GM19240 (cell line): ENCODE results near the gene EHMT1.
"Not testable (repeated sequence)": the region's sequence is repeated elsewhere in the genome, so short reads cannot be mapped to it uniquely, and the experiment has no call there.

ENCODE experiments used
- DNase-seq: peaks from one replicate; pipeline ENCODE4 v3.0.0; 2011; ENCODE audit warnings: low spot score; ENCODE audit not compliant: insufficient read length

The EHMT1 gene

DNA sequence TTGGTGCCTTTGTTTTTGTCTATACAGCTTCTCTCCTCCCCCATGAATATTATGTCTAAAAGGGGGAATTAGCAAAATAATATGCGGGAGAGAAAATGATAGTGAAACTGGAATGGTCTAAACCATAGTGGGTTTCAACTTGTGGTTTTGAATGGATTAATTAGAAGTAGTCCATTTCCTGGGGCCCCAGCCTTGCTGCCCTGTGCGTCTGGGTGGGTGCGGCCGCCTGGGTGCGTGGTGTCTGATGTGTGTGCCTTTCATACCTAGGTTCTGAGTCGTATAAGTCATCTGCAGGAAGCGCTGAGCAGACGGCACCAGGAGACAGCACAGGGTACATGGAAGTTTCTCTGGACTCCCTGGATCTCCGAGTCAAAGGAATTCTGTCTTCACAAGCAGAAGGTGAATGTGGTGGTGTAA lies 138.8 kb downstream of the EHMT1 start:
- DNase-seq = no peak

DNA sequence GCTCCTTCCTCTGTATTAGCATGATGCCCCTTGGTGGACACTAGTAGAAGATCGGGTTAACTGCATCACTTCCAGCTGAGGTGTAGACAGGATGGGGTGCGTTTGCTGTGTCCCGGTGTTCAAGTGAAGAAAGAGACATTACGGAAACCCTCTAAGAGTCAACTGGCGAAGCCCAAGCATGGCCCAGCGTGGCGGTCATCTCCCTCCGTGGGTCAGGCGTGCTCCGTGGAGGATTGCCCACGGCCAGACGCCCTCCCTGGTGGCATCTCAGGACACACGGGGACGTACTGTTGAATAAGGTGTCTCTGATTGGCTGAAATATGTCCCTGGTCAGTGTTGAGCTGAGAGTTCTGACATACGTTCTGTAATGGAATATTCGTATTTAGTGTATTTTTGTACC lies 139.3 kb downstream of the EHMT1 start:
- no peak for DNase-seq

DNA sequence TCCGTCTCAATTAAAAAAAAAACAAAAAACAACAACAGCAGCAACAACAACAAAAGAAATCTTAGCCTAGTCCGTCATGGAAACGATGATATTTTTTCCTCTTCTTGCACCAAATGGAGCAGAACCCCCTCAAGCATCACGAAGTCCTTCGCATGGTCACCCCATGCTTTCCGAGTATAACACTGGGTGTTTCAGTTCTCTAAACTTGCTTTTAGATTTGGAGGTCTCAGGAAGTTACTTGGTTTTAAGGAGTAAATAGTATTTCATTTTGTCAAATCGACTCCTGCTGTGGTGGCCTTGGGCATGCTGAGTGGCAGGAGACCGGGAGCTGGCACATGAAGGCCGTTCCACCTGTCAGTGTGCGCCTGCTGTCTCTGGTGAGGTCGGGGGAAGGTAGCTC lies 140.3 kb downstream of the EHMT1 start:
- DNase-seq = no peak

DNA sequence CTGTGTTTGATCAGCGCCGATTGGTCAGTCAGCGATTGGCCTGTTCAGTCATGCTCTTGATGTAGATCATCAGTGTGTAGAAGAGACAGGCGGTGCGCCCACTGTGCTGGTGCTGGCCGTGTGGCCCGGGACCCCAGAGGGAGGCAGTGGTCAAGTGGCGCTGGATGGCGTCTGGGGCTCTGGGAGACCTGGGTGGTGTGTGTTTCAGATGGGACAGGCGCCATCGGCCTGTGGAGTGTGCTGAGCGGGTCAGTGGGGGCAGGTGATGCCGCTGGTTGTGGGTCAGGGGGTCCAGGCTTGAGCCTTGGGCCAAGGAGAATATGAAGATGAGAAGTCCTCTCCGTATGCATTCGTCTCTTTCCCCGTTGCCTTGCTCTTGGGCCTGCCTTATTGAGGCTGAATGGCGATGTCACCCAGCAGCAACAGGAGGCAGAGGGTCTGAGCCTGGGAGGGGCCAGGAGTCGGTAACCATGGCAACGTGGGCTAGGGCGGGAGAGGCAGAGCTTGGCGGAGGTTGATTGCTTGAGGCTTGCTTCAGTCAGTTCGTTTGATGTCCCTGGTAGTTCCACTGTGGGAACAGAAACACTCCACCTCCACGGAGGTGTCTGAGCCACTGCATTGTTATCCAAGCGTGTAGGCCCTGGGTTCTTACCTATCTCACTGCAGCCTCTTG lies 141.0 kb downstream of the EHMT1 start:
- no peak for DNase-seq

- no peak for DNase-seq
Measured at GRCh38 chr9:137760426-137760825, 141.6 kb downstream of the EHMT1 start.

DNA sequence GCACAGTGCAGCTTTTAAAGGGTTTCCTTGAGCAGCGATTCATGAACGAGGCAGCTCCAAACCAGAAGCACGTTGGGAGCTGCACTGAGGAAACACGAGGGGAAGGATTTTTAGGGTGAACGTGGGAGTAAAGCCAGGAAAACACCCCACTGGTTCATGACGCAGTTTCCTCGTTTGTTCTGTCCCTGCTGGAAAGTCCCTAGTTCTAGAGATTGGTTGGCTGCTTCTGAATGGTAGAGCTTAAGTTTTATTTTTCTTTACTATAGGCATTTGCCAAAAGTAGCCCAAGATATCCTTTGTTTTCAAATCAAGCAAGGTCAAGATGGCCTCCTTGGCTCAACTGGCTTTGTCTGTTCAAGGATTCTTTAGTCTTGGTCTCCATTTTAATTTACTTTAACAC lies 142.2 kb downstream of the EHMT1 start:
- DNase-seq = no peak

- DNase-seq = no peak
Measured at GRCh38 chr9:137761793-137762192, 143.0 kb downstream of the EHMT1 start.

DNA sequence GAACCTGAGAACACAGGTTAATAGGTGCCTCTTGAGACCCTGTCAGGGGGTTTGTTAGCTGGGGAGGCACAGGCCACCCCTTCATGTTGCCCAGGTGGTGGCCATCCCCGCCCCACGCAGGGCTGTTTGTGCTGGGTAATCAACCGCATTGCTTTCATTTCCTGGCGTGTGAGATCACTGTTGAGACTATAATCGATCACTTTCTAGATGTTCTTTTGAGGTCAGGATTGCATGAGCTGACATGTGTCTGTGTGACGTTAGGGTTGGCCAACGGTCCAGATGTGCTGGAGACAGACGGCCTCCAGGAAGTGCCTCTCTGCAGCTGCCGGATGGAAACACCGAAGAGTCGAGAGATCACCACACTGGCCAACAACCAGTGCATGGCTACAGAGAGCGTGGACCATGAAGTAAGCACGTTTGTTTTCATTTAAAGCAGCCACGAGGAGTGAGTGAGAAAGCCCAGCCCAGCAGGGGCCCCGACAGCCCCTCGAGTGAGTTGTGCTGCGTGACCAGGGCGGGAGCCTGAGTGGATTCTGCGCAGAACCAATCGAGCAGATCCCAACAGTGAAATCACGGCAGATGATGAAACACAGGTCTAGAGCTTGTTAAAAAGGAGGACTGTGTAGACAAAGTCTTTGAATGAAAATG lies 143.7 kb downstream of the EHMT1 start:
- peak; percentile 50 for DNase-seq

DNA sequence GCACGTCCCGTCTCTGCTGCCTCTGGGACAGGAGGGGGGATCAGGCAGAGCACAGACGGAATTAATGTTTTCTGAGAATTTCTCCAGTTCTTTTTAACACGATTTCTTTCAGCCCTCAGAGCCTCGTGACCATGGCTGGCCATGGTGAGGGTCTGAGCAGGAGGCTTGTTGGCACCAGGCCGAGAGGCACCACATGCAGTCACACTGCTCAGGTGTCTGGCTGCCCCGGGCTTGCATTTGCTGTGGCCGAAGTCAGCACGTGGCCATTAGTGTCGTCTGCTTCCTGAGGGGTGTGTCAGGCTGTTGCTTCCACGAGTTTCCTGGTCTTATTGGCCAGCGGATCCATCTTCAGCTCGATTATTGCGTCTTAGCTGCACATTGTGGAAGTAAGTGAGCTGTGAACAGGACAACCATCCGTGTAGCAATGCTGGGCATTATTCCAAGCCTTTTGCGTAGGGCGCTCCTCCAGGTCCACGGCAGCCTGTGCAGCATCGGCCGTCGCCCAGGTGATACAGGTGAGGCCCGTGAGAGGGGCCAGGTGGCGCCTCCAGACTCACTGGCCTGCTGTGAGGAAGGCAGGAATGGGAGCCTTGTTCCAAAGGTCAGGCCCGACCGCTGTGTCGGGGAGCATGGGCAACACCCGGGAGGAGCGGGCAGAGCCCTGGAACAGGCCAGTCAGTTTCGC lies 144.6 kb downstream of the EHMT1 start:
- DNase-seq = no peak

- DNase-seq = no peak
Measured at GRCh38 chr9:137764171-137764671, 145.4 kb downstream of the EHMT1 start.

- DNase-seq = no peak
Measured at GRCh38 chr9:137764981-137765380, 146.2 kb downstream of the EHMT1 start.

GRCh38 chr9:137765536-137765935 lies 146.7 kb downstream of the EHMT1 start:
- no peak for DNase-seq

DNA sequence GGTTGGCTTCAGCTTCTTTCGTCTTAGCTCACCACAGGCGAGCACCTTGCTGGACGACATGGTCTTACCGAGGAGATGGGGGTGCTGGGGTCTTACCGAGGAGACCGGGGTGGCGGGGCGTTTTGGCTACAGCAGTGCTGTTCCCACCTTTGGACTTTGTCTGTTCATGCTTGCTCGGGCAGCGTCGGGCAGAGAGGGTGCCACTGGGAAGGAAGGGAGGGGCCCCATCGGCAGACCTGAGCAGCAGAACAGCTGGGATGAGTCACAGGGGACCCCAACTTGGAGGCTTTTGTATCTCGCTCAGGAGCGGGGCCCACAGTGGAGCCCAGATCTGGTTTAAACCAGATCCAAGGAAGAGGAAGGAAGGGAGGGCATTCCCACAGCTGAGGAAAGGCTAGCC lies 152.8 kb downstream of the EHMT1 start:
- no peak for DNase-seq

- DNase-seq = no peak
Measured at GRCh38 chr9:137772281-137772873, 153.6 kb downstream of the EHMT1 start.

DNA sequence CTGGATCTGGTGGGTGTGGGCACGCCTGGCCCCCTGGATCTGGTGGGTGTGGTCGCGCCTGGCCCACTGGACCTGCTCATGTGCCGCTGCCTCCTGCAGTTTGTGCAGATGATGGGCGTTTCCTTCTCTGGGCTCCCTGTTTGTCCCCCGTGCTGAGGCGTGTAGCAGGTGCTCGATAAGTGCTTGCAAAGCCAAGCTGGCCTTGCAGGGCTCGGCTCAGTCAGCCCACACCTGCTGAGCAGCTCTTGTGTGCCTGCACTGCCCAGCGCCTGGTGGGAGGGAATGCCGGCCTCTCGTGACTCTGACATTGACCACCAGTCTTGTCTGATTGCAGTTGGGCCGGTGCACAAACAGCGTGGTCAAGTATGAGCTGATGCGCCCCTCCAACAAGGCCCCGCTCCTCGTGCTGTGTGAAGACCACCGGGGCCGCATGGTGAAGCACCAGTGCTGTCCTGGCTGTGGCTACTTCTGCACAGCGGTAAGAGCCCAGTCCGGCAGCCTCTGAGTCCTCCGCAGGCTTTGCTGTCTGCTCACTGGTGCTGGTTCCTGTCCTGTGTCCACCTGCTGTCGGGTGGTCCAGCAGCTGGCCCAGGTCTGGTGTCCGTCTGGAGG lies 156.1 kb downstream of the EHMT1 start:
- DNase-seq = no peak

GRCh38 chr9:137776306-137776995 lies 157.6 kb downstream of the EHMT1 start:
- no peak for DNase-seq

DNA sequence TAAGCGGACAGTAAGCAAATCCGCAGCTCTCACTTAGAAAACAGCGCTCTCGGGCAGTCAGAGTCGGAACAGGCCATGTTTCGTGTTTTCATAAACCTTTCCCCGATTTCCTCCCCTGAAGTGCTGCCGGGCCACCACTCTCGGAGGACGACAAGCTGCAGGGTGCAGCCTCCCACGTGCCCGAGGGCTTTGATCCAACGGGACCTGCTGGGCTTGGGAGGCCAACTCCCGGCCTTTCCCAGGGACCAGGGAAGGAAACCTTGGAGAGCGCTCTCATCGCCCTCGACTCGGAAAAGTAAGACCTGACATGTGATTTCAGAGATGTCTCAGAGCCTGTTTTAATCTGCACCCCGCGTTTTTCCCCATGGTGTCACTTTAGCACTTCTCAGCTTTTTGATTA lies 159.0 kb downstream of the EHMT1 start:
- DNase-seq = no peak

DNA sequence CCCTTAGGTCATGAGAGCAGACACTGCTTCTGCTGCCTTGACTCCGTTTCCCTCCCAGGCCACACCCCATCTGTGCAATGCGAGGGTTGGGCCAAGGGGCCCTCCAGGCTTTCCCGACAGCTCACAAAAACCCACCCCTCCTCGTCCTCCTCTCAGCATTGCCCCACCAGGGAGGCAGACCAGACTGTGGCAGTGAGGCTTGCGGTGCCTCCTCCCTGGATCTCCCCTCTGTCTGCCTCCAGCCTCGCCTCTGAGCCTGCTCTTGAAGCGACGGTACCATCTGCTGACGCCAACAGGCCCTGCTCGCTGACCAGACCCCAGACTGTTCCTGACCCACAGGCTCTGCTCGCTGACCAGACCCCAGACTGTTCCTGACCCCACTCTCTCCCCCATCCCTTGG lies 159.5 kb downstream of the EHMT1 start:
- no peak for DNase-seq

DNA sequence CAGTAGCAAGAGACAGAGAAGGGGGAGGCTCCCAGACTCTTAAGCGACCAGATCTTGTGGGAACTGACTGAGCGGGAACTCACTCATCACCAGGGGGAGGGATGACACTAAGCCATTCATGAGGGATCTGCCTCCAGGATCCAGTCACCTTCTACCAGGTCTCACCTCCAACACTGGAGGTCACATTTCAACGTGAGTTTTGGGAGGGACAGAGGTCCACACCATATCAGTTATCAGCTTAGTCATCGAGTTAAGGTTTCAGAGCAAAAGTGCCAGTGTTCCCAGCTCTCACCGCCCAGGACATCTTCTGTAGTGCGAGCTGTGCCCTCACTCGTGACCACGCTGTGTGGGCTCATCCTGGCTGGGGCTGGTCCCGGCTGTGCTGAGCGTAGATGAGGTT lies 160.1 kb downstream of the EHMT1 start:
- no peak for DNase-seq

GRCh38 chr9:137780031-137780430 lies 161.2 kb downstream of the EHMT1 start:
- DNase-seq = not testable (repeated sequence)
